HCT116 (cell line): ENCODE data around the gene SUN3. TPM values are rescaled to one million over a fixed set of nuclear protein-coding genes. Genes with fewer than 3 reads are reported as not detected.
A peak's percentile ranks its signal among the peaks of the same experiment; 100 is the strongest.

Source experiments
- ATAC-seq: fragments of 200-7000 bp; cut with Tn5 transposase; 2 replicates; pipeline ENCODE4 v1.9.1; 2020; ENCODE audit warnings: mild to moderate bottlenecking, moderate library complexity
- BruUV-seq: library from RNA; stranded (reverse); fragments of 400-500 nt; replicated peaks from 2 replicates; lab custom pipeline; 2021; lab: Mats Ljungman, UMichigan
- CTCF ChIA-PET: fragments of 300-600 bp; sonication (Branson Sonifier 250); formaldehyde crosslinking; loops from one replicate; lab custom pipeline; 2021; ENCODE audit warnings: antibody characterized with exemption; lab: Charles Lee
- POLR2A ChIA-PET: fragments of 300-600, 350-600 bp; sonication (Branson Sonifier 250); formaldehyde crosslinking; loops from one replicate; lab custom pipeline; 2021; ENCODE audit warnings: antibody characterized with exemption; lab: Charles Lee
- RAD21 ChIA-PET, 2 experiments: fragments of 300-600 bp; sonication (Branson Sonifier 250); formaldehyde crosslinking; loops; one replicate each; lab custom pipeline; 2023; ENCODE audit warnings: low total read pairs in 2 of 2; ENCODE audit not compliant: uncharacterized antibody in 2 of 2, unreplicated experiment in 2 of 2, low non-redundant PET in 1 of 2; lab: Charles Lee
- DNase-seq: peaks from one replicate; pipeline ENCODE4 v3.0.0-alpha.2; 2010; ENCODE audit warnings: low read depth, low spot score
- H2AFZ ChIP-seq: fragments of 200-600 bp; shearing (Covaris generic), sonication (generic); 2 replicates; pipeline ENCODE4 v1.6.1; 2017; ENCODE audit warnings: low read depth, mixed run types, mixed read lengths, antibody characterized with exemption, low read length; ENCODE audit not compliant: poor library complexity, severe bottlenecking
- H3K27ac ChIP-seq: 2 replicates; pipeline ENCODE4 v1.5.1; 2012; ENCODE audit warnings: low read depth, low read length
- H3K27me3 ChIP-seq: fragments of 200-600 bp; sonication (generic); 2 replicates; pipeline ENCODE4 v1.6.1; 2016; ENCODE audit warnings: mixed run types, low read length, mixed read lengths; ENCODE audit not compliant: insufficient read depth
- H3K36me3 ChIP-seq, 2 experiments: fragments of 200-500 bp in 1 of 2; fragments of 200-600 bp in 1 of 2; sonication (Bioruptor generic) in 1 of 2; sonication (generic) in 1 of 2; 2 replicates each; pipeline versions ENCODE4 v1.5.1 to v1.6.1; 2014 to 2016; ENCODE audit warnings: low read length in 2 of 2, inconsistent platforms in 1 of 2, mixed read lengths in 1 of 2, mixed run types in 1 of 2; ENCODE audit not compliant: insufficient read depth in 2 of 2, control insufficient read depth in 1 of 2
- H3K4me1 ChIP-seq, 2 experiments: fragments of 200-600 bp in 1 of 2; sonication (generic) in 1 of 2; 2 replicates each; pipeline versions ENCODE4 v1.5.1 to v1.6.1; 2012 to 2017; ENCODE audit warnings: low read length in 2 of 2, inconsistent platforms in 1 of 2, mild to moderate bottlenecking in 1 of 2, mixed read lengths in 1 of 2, mixed run types in 1 of 2, moderate library complexity in 1 of 2; ENCODE audit not compliant: insufficient read depth in 2 of 2, control insufficient read depth in 1 of 2
- H3K4me2 ChIP-seq: fragments of 200-600 bp; sonication (generic); 2 replicates; pipeline ENCODE4 v1.6.1; 2017; ENCODE audit warnings: mixed run types, low read length, mixed read lengths
- H3K4me3 ChIP-seq, 2 experiments: fragments of 200-600 bp in 1 of 2; sonication (generic) in 1 of 2; replicated peaks in 1 of 2; 2 replicates each; pipeline ENCODE4 v1.5.1; 2011 to 2016; ENCODE audit warnings: low read length in 2 of 2, control low read depth in 1 of 2, low read depth in 1 of 2, mild to moderate bottlenecking in 1 of 2, mixed read lengths in 1 of 2, mixed run types in 1 of 2
- H3K79me2 ChIP-seq: fragments of 200-600 bp; sonication (generic); 2 replicates; pipeline ENCODE4 v1.6.1; 2017; ENCODE audit warnings: mild to moderate bottlenecking, mixed run types, low read length, moderate library complexity, mixed read lengths; ENCODE audit not compliant: insufficient read depth
- H3K9ac ChIP-seq: fragments of 200-600 bp; sonication (generic); 2 replicates; pipeline ENCODE4 v1.6.1; 2016; ENCODE audit warnings: low read length, mixed read lengths
- H3K9me2 ChIP-seq: fragments of 200-600 bp; sonication (generic), shearing (Covaris generic); 2 replicates; pipeline ENCODE4 v1.6.1; 2017; ENCODE audit warnings: mixed run types, mild to moderate bottlenecking, moderate library complexity; ENCODE audit not compliant: insufficient read depth
- H3K9me3 ChIP-seq, 2 experiments: fragments of 200-500 bp in 1 of 2; fragments of 200-600 bp in 1 of 2; sonication (Bioruptor generic) in 1 of 2; sonication (generic) in 1 of 2; 2 replicates each; pipeline ENCODE4 v1.6.1; 2014 to 2017; ENCODE audit warnings: low read length in 2 of 2, mixed read lengths in 2 of 2, inconsistent platforms in 1 of 2, low read depth in 1 of 2, mild to moderate bottlenecking in 1 of 2, mixed run types in 1 of 2, moderate library complexity in 1 of 2; ENCODE audit not compliant: control insufficient read depth in 1 of 2, insufficient read depth in 1 of 2
- H4K20me1 ChIP-seq: fragments of 200-600 bp; sonication (generic), shearing (Covaris generic); 2 replicates; pipeline ENCODE4 v1.6.1; 2017; ENCODE audit warnings: mixed run types, mild to moderate bottlenecking, moderate library complexity; ENCODE audit not compliant: insufficient read depth
- EGR1 ChIP-seq: IDR thresholded peaks from 2 replicates; pipeline ENCODE4 v1.6.1; 2012; ENCODE audit warnings: low read depth
- EZH2 ChIP-seq: fragments of 200-600 bp; sonication (generic); IDR thresholded peaks from 2 replicates; pipeline ENCODE4 v1.6.1; 2017; ENCODE audit warnings: antibody characterized with exemption, mixed run types
- FOSL1 ChIP-seq: IDR thresholded peaks from 2 replicates; pipeline ENCODE4 v1.6.1; 2012; ENCODE audit warnings: low read depth
- POLR2AphosphoS5 ChIP-seq: IDR thresholded peaks from 2 replicates; pipeline ENCODE4 v1.6.1; 2011; ENCODE audit warnings: mild to moderate bottlenecking, low read depth, low read length, moderate library complexity
- SIN3A ChIP-seq: IDR thresholded peaks from 2 replicates; pipeline ENCODE4 v1.6.1; 2012; ENCODE audit warnings: low read depth
- SP1 ChIP-seq: IDR thresholded peaks from 2 replicates; pipeline ENCODE4 v1.6.1; 2012; ENCODE audit warnings: low read depth
- SRF ChIP-seq: IDR thresholded peaks from 2 replicates; pipeline ENCODE4 v1.6.1; 2012; ENCODE audit warnings: low read depth
- intact Hi-C: fragments of 100-400 bp; cut with micrococcal nuclease; formaldehyde crosslinking; loops from 2 replicates; pipeline ENCODE4 v1.10.0; 2022
- total RNA-seq: library from RNA; stranded (reverse); gene quantifications from one replicate; pipeline ENCODE4 v1.2.1, GENCODE V29; 2021; ENCODE audit not compliant: unreplicated experiment
- TF ChIP-seq, protein P1 (sequence below): IDR thresholded peaks from 2 replicates; pipeline ENCODE4 v1.6.1; 2012

The SUN3 gene
- total RNA-seq, 1 experiment from 2014 or later: 4.5 TPM

DNA sequence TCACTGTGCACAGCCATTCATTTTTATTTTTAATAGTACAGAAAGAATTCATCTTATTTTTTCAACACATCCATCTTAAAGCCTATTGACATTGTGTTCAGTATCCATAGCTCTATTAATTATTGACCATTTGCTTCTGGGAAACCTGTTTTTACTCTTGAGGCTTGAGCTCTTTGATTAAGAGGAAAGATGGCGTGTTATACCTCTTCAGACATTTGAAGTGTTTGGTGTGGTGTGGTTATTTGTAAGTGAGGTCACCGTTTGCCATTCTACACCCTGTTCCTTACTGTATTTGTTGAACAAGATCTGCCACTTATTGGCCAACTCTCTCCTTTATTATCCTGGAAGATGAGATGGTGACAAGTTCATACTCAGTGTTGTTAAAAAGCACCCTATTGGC is 24.8 kb upstream of the SUN3 start:
- TF ChIP-seq FOSL1 (no peak), SRF (no peak), EZH2 (no peak), EGR1 (no peak)
- Histone ChIP-seq H3K36me3 (no peaks in the 10 kb centered on the region), H3K9me2 (no peaks in the 10 kb centered on the region), H3K4me3 (no peak overlapping the region), H3K27ac (no peak overlapping the region), H3K9me3 (no peaks in the 10 kb centered on the region), H2AFZ (peak overlapping the region; percentile 80), H3K9ac (no peak overlapping the region), H4K20me1 (no peaks in the 10 kb centered on the region), H3K4me1 (peaks cover 6 to 20% of the 10 kb centered on the region in 2 experiments; a peak in 3 of 4 replicates), H3K79me2 (no peaks in the 10 kb centered on the region), H3K27me3 (no peaks in the 10 kb centered on the region), H3K4me2 (no peak overlapping the region)
- ChIA-PET CTCF (no interaction called here), POLR2A (no interaction called here), RAD21 (no interaction called here)
- ATAC-seq (no peak), DNase-seq (no peak)
- BruUV-seq: no TSS peak
- intact Hi-C loops: no loop called here

DNA sequence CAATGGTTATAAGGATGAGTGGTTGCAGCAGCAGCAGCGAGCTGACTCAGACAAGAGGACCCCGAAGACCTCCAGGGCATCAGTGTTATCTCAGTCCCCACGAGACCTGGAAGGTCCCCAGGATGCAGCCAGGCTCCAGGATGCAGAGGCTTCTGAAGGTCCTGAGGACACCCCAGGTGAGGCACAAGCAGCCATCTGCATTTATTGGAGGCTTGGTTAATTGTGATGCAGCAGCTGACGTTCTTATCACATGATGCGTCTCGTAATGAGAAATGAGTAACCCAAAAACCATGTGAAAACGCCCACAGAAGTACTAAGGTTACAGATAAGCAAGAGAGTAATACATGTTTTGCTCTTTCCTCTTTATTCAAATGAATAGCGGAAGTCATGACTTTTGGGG is 23.8 kb upstream of the SUN3 start:
- intact Hi-C loops: no loop called here
- Histone ChIP-seq H3K27ac (no peak overlapping the region), H3K4me1 (peaks cover 6 to 30% of the 10 kb centered on the region in 2 experiments; a peak in 3 of 4 replicates), H3K9me3 (no peaks in the 10 kb centered on the region), H2AFZ (peak overlapping the region; percentile 97), H4K20me1 (no peaks in the 10 kb centered on the region), H3K9ac (0 out of 2 replicates have a peak overlapping the region, but pooled peaks have one; percentile 16), H3K27me3 (no peaks in the 10 kb centered on the region), H3K4me3 (no peak overlapping the region), H3K9me2 (no peaks in the 10 kb centered on the region), H3K79me2 (no peaks in the 10 kb centered on the region), H3K36me3 (no peaks in the 10 kb centered on the region), H3K4me2 (peak overlapping the region; percentile 66)
- RAD21 ChIA-PET: no interaction called here
- POLR2A ChIA-PET: interaction anchor here (1.2 kb wide), 1 partner anchor 36 kb away, joined by 5 read pairs; the partner anchor contains the start of gene UPP1
- CTCF ChIA-PET: no interaction called here
- TF ChIP-seq FOSL1: 0 out of 2 replicates have a peak, but pooled peaks have one; percentile 24
- TF ChIP-seq POLR2AphosphoS5: no peak
- no peak for TF ChIP-seq SIN3A
- TF ChIP-seq EGR1: 0 out of 2 replicates have a peak, but pooled peaks have one; percentile 18
- TF ChIP-seq SP1: no peak
- TF ChIP-seq, protein P1, sequence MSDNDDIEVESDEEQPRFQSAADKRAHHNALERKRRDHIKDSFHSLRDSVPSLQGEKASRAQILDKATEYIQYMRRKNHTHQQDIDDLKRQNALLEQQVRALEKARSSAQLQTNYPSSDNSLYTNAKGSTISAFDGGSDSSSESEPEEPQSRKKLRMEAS: no peak
- no TSS peak for BruUV-seq
- DNase-seq (peak; percentile 60), ATAC-seq (peak; percentile 71)
